Head of caudate nucleus (tissue), 42 donors: ENCODE results near the gene SYNE3.
"Not testable (repeated sequence)": the region's sequence is repeated elsewhere in the genome, so short reads cannot be mapped to it uniquely, and the experiment has no call there.

Experiments
- DNase-seq, 42 donors: peaks; one replicate each; pipeline versions ENCODE4 v3.0.0 to v3.0.0-alpha.2; 2020 to 2021; ENCODE audit warnings: mixed read lengths in 7 of 42
- intact Hi-C: fragments of 100-400 bp; cut with DNase I; formaldehyde crosslinking; loops from one replicate; pipeline ENCODE4 v1.15.0; 2022

Gene SYNE3

GRCh38 chr14:95513291-95513690, 3.2 kb downstream of the SYNE3 start:
- DNase-seq = peak in 4 of 42 donors; percentile 6 to 27 (median 13)
- intact Hi-C loops = no loop called here

GRCh38 chr14:95511687-95512086, 4.8 kb downstream of the SYNE3 start:
- intact Hi-C loops = no loop called here

GRCh38 chr14:95510804-95511203, 5.6 kb downstream of the SYNE3 start:
- peak in 5 of 42 donors; percentile 1 to 14 (median 8) for DNase-seq
- intact Hi-C loops = no loop called here

More at GRCh38 chr14:95511687-95512086, 4.8 kb downstream of the SYNE3 start:
- DNase-seq = peak in 7 of 42 donors; percentile 1 to 24 (median 7)

GRCh38 chr14:95510344-95510743, 6.1 kb downstream of the SYNE3 start:
- DNase-seq = peak in 5 of 42 donors; percentile 2 to 22 (median 5)
- intact Hi-C loops = not testable (repeated sequence)

- DNase-seq = peak in 3 of 42 donors; percentile 2 to 6 (median 4)
- intact Hi-C loops = no loop called here
Observed at GRCh38 chr14:95509495-95509894, 7.0 kb downstream of the SYNE3 start.

- intact Hi-C loops = no loop called here
- DNase-seq = peak in 5 of 42 donors; percentile 3 to 29 (median 6)
Observed at GRCh38 chr14:95508377-95508776, 8.1 kb downstream of the SYNE3 start.

GRCh38 chr14:95507701-95508103, 8.7 kb downstream of the SYNE3 start:
- DNase-seq = peak in 6 of 42 donors; percentile 10 to 38 (median 18)
- intact Hi-C loops = no loop called here

GRCh38 chr14:95507174-95507573, 9.3 kb downstream of the SYNE3 start:
- peak in 19 of 42 donors; percentile 18 to 80 (median 55) for DNase-seq
- intact Hi-C loops = no loop called here

- no peak for DNase-seq
- intact Hi-C loops = no loop called here
Observed at GRCh38 chr14:95505030-95505589, 11.3 kb downstream of the SYNE3 start.

GRCh38 chr14:95504135-95505029, 12.1 kb downstream of the SYNE3 start:
- no peak for DNase-seq
- intact Hi-C loops = loop anchor here (5.0 kb wide), 1 partner anchor 47 kb away; no protein-coding TSS in a partner anchor

GRCh38 chr14:95503365-95504134, 12.9 kb downstream of the SYNE3 start:
- DNase-seq = no peak
- intact Hi-C loops = loop anchor here (5.0 kb wide), 1 partner anchor 46 kb away; no protein-coding TSS in a partner anchor

- intact Hi-C loops = loop anchor here (5.0 kb wide), 1 partner anchor 45 kb away; no protein-coding TSS in a partner anchor
- no peak for DNase-seq
Observed at GRCh38 chr14:95502381-95502950, 14.0 kb downstream of the SYNE3 start.

- DNase-seq = peak in 32 of 42 donors; percentile 33 to 88 (median 62)
- intact Hi-C loops = loop anchor here (5.0 kb wide), 1 partner anchor 44 kb away; no protein-coding TSS in a partner anchor
Observed at GRCh38 chr14:95500772-95501401, 15.6 kb downstream of the SYNE3 start.

- peak; percentile 62 to 94 (median 86) for DNase-seq
- intact Hi-C loops = loop anchor here (5.0 kb wide), 1 partner anchor 43 kb away; no protein-coding TSS in a partner anchor
Observed at GRCh38 chr14:95500201-95500681, 16.2 kb downstream of the SYNE3 start.

- intact Hi-C loops = no loop called here
- no peak for DNase-seq
Observed at GRCh38 chr14:95499354-95499750, 17.1 kb downstream of the SYNE3 start.

- peak in 30 of 42 donors; percentile 33 to 85 (median 62) for DNase-seq
- intact Hi-C loops = no loop called here
Observed at GRCh38 chr14:95498622-95499353, 17.7 kb downstream of the SYNE3 start.

- intact Hi-C loops = no loop called here
- DNase-seq = peak in 1 of 42 donors; percentile 63
Observed at GRCh38 chr14:95497561-95498011, 18.9 kb downstream of the SYNE3 start.
